ENCODE results near the gene DPP6.

DPP6 gene

DNA sequence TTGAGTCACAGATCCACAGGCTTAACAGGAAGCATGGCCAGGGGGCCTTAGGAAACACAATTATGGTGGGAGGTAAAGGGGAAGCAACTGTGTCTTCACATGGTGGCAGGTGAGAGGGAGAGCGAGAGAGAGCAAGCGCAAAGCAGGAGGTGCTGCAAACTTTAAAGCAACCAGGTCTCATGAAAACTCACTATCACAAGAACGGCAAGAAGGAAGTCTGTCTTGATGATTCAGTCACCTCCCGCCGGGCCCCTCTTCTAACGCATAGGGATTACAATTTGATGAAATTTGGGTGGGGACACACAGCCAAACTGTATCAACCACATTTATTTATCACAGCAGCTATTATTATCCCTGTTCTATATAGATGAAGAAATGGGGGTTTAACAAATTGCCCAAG is 201.6 kb downstream of the DPP6 start:
- no peak for DNase-seq

DNA sequence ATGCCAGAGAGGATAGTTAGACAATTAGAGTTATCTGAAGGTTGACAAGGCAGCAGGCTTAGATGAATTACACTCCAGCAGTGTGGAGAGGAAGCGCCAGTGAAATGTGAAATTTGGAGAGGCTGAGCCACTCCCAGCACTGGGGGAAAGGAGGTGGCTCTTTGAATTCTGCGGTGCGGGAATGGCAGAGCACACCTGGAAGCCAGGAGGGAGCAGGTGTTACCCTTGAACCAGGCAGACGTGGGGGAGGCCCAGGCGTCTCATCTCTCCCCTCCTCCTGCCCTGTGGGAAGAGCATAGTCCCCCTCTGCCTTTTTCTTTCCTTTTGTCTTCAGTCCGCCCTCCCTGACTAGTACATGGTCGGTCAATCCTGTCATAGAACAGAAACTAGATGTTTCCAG is 203.1 kb downstream of the DPP6 start:
- DNase-seq, result no peak

GRCh38 chr7:154256150-154256549 is 204.0 kb downstream of the DPP6 start:
- no peak for DNase-seq

DNA sequence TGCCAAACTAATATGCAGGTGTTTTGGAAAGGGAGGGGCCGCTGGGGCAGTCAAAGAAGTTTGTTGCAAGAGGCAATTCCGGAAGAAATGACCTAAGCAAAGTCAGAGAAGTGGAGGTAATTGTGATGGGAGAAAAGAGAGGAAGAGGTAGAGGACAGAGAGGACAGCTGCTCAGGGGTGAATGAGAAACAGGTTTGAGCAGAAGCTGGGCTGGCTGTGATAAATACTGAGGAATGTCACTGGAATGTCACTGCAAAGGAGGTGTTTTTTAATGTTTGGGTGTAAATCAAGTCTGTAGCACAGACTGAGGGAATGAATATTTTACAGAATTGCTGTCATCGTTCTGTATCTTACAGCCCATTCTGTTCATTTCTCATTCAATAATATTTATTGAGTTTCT is 207.2 kb downstream of the DPP6 start:
- DNase-seq, result no peak

DNA sequence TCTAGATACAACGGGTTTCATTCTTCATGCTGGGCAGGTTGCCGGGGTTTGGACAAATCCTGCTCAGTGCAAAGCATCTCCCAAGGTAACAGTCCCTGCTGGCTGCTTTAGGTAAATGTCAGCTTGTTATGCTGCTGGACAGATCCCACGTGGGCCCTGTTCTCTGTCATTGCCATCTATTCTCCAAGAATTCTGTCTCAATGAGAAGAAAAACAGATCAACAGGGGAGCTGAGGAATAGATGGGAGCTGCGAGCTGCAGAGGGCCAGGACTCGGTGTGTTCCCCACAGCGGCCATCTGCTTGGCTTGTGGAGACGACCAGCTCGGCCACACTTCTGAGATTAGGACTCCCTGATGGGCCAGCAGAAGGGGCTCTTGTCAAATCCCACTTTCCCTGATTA is 235.2 kb downstream of the DPP6 start:
- DNase-seq, result no peak

DNA sequence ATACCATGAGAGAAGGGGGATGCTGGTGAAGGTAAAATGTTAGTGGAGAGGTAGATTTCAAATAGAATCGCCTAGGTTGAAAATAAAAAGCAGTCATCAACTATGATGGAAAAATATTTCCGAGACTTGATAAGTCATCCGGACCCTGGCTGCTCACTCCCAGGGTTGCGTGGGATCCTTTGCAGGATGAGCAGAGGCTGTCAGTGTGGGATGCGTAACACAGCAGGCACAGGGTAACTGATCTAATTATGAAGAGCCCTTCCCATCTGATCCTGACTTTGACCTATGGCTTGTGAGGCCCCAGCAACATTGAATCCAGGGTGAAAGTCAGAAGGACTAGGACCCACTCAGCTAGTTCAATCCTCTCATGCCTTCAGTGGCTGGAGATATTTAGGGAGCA is 236.9 kb downstream of the DPP6 start:
- DNase-seq, result no peak

GRCh38 chr7:154296443-154296842 is 244.2 kb downstream of the DPP6 start:
- DNase-seq, result no peak

- DNase-seq, result no peak
Observed at GRCh38 chr7:154299736-154300135, 247.5 kb downstream of the DPP6 start.

DNA sequence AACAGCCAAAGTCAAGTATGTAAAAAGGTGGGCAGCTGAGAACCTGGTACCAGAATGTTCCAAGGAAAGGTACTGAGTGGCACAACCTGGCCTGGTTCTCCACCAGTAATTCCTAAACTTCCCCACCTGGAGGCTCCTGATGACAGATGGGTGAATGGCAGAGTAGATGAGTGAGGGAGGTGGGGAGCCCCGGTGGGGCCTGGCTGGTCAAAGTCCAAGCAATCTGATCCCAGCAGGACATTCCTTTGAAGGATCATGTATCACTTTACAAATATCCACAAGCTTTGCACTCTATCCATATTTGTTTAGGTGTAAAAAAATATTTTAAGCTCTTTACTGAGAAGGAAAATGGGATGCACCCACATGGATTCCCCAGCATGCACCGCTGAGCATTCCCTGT is 250.2 kb downstream of the DPP6 start:
- no peak for DNase-seq

DNA sequence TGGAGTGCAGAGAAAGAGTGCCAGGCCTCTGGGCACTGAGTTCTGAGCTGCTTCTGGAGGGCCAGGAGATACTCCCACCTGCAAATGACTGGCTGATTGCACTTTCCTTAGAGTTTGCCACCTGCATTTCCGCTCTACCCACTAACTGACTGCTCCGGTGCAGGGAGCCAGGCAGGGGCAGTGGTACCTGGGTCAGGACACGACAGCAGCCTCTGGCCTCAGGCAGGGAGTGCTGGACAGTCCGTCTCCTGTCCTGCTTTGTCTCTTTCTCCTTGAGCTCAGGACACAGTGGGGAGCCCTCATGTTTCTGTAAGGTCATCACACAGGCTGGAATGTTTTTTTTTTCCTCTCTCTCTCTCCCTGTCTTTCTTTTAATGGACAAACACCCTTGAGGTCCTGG is 252.0 kb downstream of the DPP6 start:
- DNase-seq, result no peak

GRCh38 chr7:154304740-154305700 is 252.8 kb downstream of the DPP6 start:
- peak; percentile 9 for DNase-seq

GRCh38 chr7:154306036-154306435 is 253.8 kb downstream of the DPP6 start:
- no peak for DNase-seq

DNA sequence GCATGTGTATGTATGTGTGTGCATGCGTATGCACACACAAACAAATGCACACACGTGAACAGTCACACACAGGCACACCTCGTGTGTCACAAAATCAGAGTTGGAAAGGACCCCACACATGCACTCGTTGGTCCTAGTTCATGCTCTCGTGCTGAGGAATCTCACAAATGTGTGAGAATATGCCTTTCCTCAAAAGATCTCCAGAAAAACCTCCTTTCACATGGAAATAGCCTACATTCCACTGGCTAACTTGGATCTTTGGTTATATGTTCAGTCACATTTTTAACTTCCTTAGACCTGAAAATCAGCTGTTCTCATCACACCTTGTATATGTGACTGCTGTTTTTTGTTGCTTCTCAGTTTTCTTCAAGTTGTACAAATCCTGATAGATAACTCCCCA is 256.7 kb downstream of the DPP6 start:
- no peak for DNase-seq

DNA sequence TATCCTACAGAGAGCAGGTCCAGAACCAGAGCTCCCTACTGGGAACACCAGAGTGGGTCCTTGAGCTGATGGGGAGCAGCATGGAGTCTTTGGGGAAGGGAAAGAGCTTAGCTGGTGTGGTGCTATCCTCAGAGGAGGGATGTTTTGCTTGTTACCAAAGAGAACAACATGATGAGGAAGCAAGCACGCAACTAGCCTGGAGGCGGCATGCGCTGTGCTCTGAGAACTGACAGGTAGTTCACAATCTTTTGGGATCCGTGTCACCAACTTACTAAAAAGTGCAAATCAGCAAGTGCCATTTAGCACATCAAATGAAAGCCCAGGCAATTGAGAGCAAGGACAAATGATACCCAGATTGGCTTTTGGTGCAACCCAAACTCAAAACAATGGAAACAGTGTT is 257.9 kb downstream of the DPP6 start:
- DNase-seq, result no peak

- no peak for DNase-seq
Observed at GRCh38 chr7:154324196-154324595, 272.0 kb downstream of the DPP6 start.

DNA sequence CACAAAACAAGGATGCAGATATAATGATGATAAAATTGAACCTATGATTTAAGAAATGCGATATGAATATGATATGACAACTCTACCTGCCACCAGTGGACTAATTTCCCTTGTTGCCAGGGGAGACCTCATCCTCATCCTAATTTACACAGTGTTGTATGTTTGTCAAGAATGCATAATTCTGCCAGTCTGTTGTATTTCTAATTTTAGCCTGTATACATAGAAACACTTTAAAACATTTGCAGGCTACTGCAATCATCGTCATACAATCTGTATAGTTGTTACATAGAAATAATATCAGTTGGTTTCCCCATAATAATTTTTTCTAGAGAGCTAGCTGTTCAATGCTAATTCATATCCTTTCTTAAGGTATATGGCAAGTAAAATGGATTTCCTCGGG is 274.2 kb downstream of the DPP6 start:
- no peak for DNase-seq

GRCh38 chr7:154330318-154330717 is 278.1 kb downstream of the DPP6 start:
- no peak for DNase-seq

GRCh38 chr7:154332811-154333580 is 280.8 kb downstream of the DPP6 start:
- no peak for DNase-seq

GRCh38 chr7:154336295-154336694 is 284.1 kb downstream of the DPP6 start:
- DNase-seq, result no peak

DNA sequence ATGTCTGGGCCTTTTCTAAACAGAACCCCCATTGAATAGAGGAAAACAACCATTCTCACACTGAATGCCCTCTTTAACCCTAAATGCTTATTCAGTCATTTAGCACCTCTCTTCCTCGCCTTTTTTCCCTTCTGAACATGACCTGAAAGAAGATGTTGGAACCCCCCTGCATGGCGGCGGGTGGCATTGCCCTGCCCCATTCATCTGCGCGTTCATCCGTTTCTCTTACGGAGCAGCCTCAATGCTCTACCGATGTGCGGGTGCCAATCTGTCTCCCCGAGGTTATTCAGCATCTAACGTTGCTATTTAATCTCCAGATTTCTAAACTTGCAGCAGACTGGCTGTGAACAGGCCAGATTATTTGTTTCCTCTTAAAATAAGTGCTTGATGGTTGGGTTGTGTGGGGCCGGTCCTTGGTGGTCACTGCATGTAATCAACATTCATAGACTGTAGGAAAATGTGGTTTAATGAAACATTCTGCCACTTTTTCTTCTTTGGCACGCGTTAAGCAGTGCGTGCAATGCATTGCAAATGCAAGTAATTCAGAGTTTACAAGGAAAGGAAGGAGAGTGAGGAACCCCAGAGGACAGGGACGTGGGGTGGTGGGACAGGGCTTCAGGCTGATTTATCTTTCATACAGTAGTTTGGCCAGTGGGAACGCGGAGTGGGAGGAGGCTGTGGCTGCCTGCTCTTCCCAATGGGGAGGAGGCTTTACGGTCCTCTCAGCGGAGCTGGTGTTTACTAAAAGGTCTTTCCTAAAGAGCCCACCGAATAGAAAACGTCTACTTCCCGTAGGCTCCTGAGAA is 286.7 kb downstream of the DPP6 start:
- no peak for DNase-seq

GRCh38 chr7:154342971-154343633 is 290.9 kb downstream of the DPP6 start:
- no peak for DNase-seq

DNA sequence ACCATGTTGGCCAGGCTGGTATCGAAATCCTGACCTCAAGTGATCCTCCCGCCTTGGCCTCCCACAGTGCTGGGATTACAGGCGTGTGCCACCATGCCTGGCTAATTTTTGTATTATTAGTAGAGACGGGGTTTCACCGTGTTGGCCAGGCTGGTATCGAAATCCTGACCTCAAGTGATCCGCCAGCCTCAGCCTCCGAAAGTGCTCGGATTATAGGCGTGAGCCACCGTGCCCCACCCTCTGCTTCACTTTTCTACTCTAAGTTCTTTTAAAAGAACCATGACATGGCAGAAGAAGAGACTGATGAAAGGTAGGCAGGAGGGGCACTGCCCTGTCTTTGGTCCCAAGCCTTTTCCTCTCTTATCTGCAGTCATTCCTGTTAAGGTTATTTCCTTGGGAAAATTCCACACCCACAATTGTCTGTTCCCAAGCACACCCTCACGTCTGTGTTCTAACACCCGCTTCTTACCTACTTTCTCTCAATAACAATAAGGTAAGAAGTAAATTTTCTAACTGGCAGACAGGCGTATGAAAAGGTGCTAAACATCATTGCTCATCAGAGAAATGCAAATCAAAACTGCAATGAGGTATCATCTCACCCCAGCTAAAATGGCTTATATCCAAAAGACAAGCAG is 291.7 kb downstream of the DPP6 start:
- no peak for DNase-seq
